Measurements from ENCODE around the gene AMIGO2.

AMIGO2 gene

DNA sequence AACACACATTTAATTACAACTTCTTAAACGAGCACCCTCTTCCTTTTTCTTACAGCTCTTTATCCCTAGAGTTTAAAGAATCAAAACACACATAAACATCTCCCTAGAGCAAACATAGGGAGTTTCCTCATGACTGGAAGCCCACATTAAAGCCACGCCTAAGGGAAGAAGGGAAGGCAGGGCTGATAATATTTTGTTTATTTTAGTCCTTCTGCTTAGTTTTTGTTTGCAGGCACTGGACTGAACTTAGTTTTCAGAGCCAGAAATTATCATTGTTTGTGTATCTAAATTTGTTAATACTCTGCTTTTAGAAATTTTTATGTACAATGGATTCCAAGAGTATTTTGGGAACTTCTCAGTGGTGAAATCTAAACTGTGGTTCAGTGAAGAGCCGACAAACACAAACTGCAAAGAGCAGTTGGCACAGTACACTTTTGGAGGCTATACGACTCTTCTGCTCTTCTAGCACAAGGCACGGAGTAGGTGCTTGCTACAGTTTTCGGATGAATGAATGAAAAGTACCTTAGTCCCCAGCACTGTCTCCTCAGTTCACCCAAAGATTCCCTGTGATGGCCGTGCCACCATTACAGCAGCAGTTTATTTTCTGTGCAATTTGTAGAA, 17.6 kb upstream of the AMIGO2 start:
- no peak for DNase-seq

DNA sequence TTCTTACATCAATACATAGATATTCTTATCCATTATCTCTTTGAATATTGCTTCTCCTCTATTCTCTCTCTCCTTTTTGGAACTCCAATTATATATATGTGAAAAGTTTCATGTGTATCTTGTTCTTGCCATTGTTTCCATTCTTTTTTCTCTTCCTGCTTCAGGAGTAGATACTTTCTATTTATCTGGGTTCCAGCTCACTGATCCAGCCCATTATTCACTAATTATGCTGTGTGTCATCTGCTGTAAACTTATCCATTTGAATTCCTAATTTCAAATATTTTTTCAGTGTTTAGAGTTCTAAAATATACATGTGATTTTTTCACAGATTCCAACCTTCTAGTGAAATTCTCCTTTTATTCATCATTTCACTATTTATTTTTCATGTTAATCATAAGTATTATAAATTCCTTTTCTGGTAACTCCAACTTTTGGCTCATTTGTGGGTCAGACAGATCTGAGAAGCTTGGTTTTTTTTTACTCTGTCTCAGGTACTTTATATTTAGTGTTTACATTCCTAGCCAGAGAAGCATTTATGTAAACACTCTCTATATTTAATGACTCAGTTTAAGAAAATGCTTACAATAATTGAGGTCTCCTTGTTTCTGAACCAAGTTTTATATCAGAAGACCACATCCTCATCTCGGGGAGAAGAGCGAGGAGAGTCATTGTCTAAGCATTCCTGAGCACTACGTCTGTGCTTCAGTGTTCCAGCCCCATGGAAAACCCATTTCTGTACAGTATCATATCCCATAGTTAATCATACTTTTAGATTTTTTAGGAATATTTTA, 15.9 kb upstream of the AMIGO2 start:
- no peak for DNase-seq

DNA sequence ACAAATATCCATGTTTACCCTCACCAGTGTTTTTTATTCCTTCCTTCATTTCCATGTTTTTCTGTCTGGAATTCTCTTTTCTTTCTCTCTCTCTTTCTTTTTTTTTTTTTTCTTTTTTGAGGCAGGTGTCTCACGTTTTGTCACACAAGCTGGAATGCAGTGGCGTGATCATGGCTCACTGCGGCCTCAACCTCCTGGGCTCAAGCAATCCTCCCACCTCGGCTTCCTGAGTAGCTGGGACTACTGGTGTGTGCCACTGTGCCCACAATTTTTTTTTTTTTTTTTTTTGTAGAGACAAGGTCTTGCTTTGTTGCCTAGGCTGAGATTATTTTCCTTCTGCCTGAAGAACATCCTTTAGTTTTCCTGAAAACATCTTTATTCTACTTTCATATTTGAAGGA, 15.0 kb upstream of the AMIGO2 start:
- no peak for DNase-seq

DNA sequence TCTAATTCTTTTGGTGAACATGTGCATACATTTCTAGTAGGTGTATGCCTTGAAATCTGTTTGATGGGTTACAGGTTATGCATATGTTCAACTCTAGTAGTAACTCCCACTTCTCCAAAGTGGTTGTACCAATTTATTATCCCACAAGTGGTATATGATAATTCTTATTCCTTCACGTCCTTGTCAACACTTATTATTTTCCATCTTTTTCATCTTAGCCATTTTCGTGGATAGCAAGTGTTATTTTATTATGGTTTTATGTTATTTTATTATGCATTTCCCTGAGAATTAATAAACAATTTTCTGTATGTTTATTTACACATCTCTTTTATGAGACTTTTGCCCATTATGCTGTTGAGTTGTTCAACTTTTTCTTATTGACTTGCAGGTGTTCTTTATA, 11.2 kb upstream of the AMIGO2 start:
- no peak for DNase-seq

DNA sequence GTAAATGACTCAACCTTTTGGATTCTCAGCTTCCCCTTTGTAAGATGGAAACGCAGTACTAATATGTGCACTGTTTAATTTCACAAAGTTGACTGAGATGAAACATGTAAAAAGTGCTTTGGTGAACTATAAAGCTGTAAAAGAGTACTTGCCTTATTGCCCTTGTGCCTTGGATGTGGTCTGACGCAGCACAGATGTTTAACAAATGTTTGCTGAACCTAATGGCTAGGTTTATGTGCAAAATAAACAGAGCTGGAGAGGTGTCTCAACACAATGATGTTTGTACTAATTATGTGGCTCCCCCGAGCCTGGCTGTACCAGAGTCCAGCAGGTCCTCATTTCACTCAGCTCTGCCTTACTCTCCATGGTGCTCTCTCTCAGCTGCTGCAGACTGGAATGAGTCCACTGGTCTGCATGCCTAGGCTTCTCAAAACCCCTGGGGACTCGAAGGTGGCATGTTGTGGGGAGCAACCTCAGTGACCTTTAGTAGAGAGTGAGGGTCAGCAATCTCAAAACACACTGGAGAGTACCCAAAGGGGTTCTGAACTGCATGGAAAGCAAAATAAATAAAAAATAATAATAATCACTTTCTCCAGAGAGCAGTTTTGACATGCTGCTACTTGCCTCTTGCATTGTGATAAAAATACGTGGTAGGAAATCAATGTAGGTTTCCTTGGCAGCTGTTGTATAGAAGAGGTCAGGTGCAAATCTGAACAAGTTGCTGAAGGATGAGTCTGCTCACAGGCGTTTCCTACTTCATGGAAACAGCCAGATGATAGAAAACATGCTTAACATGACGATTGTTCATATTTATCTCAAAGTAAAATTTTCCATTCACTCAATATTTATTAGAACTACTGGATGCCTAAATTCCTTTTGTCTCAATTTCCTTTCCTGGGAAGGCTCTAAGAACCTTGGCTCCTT, 8.5 kb upstream of the AMIGO2 start:
- DNase-seq, result no peak

DNA sequence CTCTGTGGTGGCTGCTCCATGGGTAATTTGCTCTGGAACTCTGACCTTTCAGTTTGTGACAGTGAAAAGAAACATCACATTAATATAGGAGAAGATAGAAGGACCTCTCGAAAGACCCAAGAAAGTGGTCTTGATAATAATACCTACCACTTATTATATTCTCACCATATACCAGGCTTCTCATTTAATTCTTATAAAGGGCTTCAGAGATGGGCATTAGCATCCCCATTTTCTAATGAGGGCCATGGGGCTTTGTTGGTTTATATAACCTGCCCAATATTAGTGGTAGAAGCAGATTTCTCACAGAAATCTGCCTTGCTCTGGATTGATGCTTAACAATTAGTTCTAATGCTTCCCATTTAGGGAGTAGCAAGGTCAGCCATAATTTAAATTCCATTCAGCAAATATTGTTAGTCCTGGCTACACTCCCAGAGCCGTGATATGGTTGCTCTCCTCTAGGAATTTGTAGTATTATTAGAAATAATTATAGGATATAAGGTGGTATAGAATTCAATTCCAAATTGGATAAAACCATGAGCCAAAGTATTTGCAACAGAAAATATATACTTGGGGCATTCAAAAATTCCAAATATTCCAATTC, 7.4 kb upstream of the AMIGO2 start:
- DNase-seq, result no peak

DNA sequence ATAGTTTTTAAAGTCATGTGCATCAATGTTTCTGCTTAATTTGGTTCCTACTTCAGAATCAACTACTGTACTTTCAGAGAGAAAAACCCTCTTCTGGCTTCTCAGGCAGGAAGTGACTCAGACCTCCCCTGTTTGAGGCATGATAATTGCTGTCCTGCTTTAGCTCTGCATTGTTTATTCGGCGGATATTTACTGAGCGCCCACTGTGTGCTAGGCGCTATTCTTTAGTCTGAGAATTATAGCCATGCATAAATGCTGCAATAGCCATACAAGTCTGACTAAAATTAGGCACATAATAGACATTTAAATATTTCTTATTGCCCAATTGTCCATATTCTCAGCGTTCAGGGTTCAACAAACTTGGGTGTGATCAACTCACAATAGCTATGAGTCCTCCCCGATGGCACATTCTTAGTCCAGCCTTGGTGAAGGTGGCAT, 6.1 kb upstream of the AMIGO2 start:
- DNase-seq, result peak; percentile 74

DNA sequence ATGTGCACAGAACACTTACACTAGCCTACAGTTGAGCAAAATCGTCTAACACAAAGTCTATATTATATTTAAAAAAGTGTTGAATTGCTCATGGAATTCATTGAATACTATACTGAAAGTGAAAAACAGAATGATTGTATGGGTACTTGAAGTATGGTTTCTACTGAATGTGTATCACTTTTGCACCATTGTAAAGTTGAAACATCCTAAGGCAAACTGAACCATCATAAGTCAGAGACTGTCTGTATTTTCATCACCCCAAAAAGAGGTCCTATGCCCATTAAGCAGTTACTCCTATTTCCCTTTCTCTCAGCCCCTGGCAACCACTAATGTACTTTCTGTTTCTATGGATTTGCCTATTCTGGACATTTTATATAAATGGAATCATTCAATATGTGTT, 4.4 kb upstream of the AMIGO2 start:
- no peak for DNase-seq

DNA sequence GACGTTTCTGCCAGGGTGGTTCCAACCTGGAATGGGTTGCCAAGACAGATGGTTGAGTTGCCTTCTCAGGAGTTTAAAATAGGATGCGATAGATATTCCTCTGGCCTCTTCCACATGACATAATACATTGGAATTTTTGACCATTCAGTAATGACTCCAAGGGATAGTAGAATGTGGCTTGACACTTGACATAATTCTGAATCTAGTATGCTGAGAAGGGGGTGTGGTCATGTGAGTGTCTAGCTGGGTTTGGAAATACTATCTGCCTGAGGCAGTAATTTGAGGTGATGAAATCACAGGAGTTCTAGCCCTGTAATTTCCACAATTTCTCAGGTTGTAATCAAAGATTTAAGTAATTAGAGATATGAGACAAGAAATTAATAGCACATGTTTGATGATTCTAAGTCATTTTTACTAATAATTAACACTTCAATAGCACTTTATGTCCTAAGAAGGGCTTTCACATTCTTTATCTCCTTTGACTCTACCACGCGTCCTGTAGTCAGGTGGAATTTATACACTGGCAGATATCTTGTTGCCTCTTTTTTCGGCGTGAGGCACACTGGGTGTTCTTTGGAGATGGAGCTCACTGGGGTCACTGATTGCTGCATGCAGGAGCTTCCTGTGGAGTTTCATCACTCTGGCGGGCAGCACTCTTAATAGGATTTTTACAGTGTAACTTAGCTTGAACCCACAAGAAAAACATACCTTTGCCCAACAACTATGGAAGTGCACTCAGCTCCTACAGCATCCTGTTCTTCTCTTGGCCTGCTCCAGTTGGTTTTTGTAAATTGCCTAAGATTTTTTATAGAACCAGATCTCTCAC, 3.2 kb upstream of the AMIGO2 start:
- no peak for DNase-seq

DNA sequence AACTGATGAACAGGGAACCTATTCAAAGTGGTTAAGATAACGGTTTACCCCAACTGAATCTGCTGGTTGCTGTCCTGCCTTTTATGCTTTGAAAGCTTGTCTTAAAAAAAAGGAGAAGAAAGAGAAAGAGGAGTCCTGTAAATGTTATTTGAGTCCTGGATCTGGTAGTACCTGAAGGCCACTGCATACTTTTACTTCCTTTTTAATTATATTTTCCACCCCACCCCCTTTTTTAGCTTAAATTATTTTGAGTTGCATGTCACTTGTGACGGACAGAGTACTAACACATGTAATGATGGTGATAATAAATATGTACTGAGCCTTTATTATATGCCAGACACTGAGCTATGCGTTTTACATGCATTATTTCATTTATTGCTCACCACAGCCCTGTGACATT, 2.5 kb upstream of the AMIGO2 start:
- DNase-seq, result no peak

DNA sequence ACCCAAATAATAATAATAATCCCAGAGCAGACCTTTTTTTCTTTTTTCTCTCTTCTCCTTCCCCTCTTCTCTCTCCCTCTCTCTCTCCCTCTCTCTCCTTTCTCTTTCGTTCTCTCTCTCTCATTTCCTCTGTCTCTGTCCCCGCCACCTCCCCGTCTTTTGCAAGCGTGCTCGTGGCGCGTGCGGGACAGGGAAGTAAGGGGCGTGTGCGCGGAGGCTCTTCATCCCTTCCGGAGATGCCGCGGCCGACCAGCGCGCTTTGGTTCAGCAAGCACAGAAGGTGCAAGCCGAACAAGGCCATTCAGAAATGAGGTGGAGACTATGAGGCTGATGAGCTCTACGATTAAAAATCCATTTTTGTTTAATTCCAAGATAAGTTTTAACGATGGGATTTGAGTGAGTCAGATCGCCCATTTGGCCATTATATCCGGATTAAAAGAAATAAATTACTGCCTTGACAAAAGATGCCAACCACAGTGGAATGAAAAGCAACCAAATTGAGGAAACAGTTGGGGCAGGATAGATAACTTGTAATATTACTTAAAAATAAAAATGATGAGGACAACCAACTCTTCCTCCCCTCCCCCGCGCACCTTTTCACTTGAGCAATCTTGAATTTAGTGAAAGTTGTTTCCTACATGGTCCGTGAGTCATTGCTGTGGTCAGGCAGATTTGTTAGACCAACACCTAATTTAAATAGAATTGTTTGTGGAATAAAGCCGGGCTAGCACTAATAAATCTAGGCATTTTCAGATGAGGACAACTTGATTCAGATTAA, 1.2 kb upstream of the AMIGO2 start:
- peak; percentile 79 for DNase-seq

DNA sequence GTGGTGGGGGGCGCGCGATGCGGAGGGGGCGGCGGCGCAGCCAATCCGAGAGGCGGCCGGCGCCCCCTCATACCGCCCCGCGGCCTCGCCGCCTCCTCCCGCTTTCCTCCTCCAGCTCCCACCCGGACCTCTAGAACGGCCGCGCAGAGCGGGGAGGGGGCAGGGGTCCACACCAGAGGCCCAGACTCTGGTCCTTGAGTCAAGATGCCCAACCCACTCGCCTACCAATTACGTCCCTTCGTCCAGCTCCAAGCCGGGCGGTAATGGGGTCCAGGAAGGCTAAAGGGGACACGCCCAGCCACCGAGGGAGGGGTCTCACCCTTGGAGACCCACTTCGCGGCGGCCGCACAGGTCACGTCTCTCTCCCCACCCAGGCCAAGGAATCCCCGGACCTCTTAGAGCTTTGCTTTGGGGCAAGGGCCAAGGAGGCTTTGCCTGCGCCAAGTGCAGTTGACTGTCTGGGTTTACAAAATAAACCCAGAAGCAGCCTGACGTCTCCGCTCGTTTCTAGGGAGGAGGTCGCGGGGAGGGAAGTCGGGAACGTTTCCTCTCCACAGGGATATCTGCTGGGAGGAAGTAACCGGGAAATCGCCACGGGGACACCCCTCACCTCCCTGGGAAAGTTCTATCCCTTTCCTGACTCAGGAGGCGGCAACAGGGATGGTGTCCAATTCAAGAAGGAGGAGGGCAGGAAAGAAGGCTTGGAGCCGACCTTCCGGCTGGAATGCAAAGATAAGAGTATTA, 394 bp upstream of the AMIGO2 start:
- DNase-seq, result peak; percentile 75

DNA sequence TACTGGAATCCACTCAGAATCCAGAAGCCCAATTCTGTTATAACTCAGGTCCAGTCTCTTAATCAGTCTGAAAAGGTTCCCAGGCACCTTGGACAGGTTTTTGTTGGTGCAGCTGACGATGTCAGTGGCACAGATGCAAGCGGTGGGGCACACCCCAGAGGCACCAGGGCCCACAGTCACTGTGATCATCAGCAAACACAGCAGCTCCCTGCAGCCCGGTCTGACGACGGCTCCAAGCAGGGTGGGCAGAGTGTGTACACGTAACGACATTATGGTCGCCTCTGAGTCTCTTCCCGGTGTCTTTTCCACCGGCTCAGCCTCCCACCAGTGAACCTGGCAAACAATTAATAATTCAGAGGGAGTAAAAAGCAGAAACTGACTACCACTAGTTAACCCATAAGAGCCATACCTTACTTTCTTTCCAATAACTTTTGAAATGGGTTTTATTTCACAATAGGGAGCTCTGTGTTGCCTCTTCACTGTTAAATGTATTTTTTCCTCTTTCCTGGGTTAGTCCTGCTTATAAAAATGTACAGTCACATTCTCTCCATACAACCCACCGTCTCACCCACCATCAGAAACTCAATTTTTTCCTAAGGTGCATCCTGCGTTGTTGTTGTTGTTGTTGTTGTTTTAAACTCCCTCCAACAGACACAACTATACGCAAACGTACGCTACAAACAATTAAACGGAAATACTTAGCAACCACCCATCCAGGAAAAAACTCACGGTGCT, 859 bp downstream of the AMIGO2 start:
- peak; percentile 71 for DNase-seq

DNA sequence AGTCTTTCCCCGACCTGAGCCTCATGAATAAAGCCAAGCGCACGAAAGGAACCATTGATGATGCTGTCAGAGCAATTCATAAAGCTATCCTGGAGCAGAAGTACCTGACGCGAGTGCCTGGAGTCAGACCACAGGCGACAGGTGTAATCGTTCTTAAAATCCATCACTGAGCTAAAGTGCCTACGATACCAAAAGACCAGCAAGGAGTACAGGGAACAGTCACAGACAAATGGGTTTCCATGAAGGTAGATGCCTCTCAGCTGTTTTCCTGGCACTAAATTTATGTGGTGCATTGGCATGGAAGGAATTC, 1.7 kb downstream of the AMIGO2 start:
- DNase-seq, result no peak

DNA sequence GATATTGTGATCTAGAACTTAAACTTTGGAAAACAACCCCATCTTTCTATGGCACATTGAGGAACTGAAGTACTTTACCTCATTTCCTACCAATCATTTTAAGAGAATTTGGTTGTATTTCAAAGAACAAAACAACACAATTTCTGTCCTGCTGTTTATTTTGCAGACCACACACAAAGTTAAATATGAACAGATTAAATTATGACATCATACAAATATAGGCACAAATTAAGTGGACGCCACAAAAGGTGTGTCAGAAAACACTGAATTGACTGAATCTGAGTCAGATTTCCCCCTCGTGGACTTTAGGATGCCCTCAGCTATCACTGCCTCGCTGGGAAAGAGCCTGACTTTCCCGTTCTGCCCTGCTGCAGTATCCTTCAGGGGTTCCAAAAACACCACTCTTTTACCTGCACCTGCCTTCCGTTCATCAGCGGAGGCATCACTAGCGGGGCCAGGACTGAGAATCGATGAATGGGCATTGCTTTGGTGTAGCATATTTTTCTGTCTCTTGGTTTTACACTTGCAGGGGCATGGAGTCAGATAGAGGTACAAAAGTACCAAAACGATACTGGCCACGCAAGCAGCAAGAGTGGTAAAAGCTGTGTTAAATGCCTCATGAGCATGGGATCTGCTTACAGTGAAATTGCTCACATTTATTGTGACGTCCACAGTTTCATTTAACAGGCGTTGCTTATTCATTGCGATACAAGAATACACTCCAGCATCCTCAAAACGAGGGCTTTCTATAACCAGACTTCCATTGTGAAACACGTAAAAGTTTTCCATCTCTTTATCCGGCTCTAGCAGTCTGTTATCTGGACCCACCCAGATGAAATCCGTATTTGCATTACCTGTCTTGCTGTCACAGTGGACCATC, 2.3 kb downstream of the AMIGO2 start:
- DNase-seq, result no peak

DNA sequence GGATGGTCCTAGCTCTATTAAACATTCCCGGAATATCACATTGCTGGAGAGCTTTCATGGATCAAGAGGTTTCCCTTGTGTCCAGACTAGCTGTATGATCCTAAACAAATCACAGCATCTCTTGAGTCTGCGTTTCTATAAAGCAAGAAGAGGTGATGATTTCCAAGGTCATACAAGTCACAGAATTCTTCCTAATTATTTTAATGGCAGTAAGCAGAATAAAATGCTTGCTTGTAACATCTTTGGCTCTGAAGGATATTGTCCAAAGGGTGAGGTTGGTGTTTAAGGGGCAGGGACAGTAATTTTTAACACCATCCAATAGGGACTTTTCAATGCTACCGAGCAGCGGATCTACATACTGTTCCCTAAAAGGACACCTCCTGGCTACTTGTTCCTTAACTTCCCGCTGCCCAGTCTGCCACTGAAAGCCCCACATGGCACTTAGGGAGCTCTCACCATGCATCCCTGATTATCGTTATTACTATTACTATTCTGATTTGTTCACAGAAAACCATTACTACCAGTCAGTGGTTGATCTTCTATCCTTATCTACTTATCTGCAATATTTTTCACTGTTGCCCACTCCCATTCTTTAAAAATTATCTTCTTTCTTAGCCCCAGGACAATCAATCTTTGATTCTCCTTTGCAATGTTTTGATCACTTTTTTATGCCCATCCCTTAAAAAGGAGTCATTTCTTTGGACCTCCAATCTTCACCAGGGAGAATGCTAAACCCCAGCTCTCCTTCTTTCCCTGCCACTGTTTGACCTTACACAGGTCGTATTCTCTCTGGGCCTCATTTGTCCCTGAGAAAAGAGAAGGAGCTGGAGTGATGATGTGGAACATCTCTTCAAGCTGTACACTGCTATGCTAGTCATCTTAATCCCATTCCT, 4.3 kb downstream of the AMIGO2 start:
- DNase-seq, result no peak

DNA sequence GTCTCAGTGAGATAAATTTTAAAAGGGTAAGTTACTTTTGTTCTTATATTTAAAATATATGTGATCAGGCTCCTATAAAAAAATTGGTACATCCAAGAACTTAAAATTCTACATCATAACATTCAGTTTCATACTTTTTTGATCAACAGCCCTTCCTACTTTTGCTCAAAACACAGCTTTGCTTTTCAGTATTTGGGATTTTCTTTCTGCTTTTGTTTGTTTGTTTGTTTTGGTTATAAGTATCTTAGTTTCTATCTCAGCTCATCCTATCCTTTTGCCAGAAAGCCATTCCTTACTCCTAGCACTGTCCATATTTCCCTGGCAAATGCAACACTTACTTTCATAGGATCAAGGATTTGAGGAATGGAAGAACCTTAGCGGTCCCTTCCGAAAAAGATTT, 5.0 kb downstream of the AMIGO2 start:
- DNase-seq, result no peak

DNA sequence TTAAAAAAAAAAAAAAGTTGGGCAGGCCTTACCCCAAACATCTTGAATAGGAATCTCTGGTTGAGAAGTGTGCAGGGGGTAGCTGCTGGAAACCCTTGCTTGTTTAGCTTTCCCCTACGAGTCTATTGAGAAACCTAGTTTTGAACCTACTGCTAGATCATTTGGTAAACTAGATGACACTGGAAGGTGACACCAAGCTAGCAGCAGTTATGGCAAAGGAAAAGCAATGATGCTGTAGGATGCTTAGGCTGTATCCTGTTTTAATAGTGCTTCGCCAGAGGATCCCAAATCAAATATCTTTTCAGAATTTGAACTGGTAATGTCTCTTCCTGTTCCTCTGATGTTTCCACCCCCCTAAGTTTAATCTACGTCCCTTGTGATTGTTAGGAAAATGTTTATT, 5.8 kb downstream of the AMIGO2 start:
- DNase-seq, result no peak

Data from activated effector memory CD4-positive, alpha-beta T cell treated with anti-CD3 and anti-CD28 coated beads, Interleukin-2, amount 50 U/mL, for 16 hours (primary cell).